GM23338 (cell line): ENCODE results near the gene MUL1. TPM values are rescaled to one million over a fixed set of nuclear protein-coding genes. Genes with fewer than 3 reads are reported as not detected.

ENCODE experiments used
- ATAC-seq: fragments of 200-7000 bp; cut with Tn5 transposase; 3 replicates; pipeline ENCODE4 v1.9.1; 2020
- DNase-seq: peaks from one replicate; pipeline ENCODE4 v3.0.0-alpha.2; 2015; ENCODE audit warnings: low spot score
- H2AFZ ChIP-seq: fragments of 200-600 bp; sonication (generic); 2 replicates; pipeline ENCODE4 v1.8.0; 2016; ENCODE audit warnings: antibody characterized with exemption, mild to moderate bottlenecking, moderate library complexity
- H3F3A ChIP-seq: fragments of 200-600 bp; sonication (generic); replicated peaks from 2 replicates; pipeline ENCODE4 v1.8.0; 2017; ENCODE audit warnings: antibody characterized with exemption, mixed run types, low read depth
- H3K27ac ChIP-seq: fragments of 200-600 bp; sonication (generic); 2 replicates; pipeline ENCODE4 v1.6.1; 2016; ENCODE audit warnings: low read depth
- H3K27me3 ChIP-seq: fragments of 200-600 bp; sonication (generic); 2 replicates; pipeline ENCODE4 v1.8.0; 2016; ENCODE audit warnings: mild to moderate bottlenecking, mixed run types, moderate library complexity; ENCODE audit not compliant: insufficient read depth
- H3K36me3 ChIP-seq: fragments of 200-600 bp; sonication (generic); 2 replicates; pipeline ENCODE4 v1.8.0; 2016; ENCODE audit warnings: mild to moderate bottlenecking; ENCODE audit not compliant: insufficient read depth
- H3K4me1 ChIP-seq: fragments of 200-600 bp; sonication (generic); 2 replicates; pipeline ENCODE4 v1.8.0; 2016; ENCODE audit warnings: mild to moderate bottlenecking, moderate library complexity; ENCODE audit not compliant: insufficient read depth
- H3K4me2 ChIP-seq: fragments of 200-600 bp; sonication (generic); 2 replicates; pipeline ENCODE4 v1.7.1; 2017; ENCODE audit warnings: mixed run types
- H3K4me3 ChIP-seq: fragments of 200-600 bp; sonication (generic); 2 replicates; pipeline ENCODE4 v1.6.1; 2016; ENCODE audit warnings: mixed run types
- H3K79me2 ChIP-seq: fragments of 200-600 bp; sonication (generic); replicated peaks from 2 replicates; pipeline ENCODE4 v1.8.0; 2017; ENCODE audit warnings: mild to moderate bottlenecking; ENCODE audit not compliant: insufficient read depth
- H3K9me2 ChIP-seq: fragments of 200-600 bp; sonication (generic); 2 replicates; pipeline ENCODE4 v1.8.0; 2017; ENCODE audit not compliant: insufficient read depth
- H4K20me1 ChIP-seq: fragments of 200-600 bp; sonication (generic); replicated peaks from 2 replicates; pipeline ENCODE4 v1.8.0; 2017; ENCODE audit warnings: mild to moderate bottlenecking; ENCODE audit not compliant: insufficient read depth
- H3K27ac Mint-ChIP-seq: 2 replicates; pipeline ENCODE4 v1.8.0; 2020; ENCODE audit warnings: inconsistent platforms, mild to moderate bottlenecking, moderate library complexity, mixed read lengths
- H3K27me3 Mint-ChIP-seq: 3 replicates; pipeline ENCODE4 v1.8.0; 2022; ENCODE audit warnings: low read depth, mild to moderate bottlenecking, moderate library complexity, mixed read lengths, inconsistent platforms; ENCODE audit not compliant: insufficient read depth, poor library complexity
- H3K36me3 Mint-ChIP-seq: 3 replicates; pipeline ENCODE4 v1.8.0; 2021; ENCODE audit warnings: low read depth, mild to moderate bottlenecking, inconsistent platforms, moderate library complexity, mixed read lengths
- H3K4me1 Mint-ChIP-seq: 3 replicates; pipeline ENCODE4 v1.8.0; 2020; ENCODE audit warnings: mild to moderate bottlenecking, inconsistent platforms, mixed read lengths
- H3K4me3 Mint-ChIP-seq: 3 replicates; pipeline ENCODE4 v1.8.0; 2021; ENCODE audit warnings: moderate library complexity, mild to moderate bottlenecking, inconsistent platforms, mixed read lengths
- H3K9me3 Mint-ChIP-seq: 3 replicates; pipeline ENCODE4 v1.8.0; 2020; ENCODE audit warnings: moderate library complexity, mild to moderate bottlenecking, inconsistent platforms, mixed read lengths
- CREB1 ChIP-seq: fragments of 250-450 bp; sonication (Bioruptor Pico); IDR thresholded peaks from 2 replicates; pipeline ENCODE4 v1.5.0; 2020; ENCODE audit warnings: low read depth, mild to moderate bottlenecking, moderate library complexity
- CTCF ChIP-seq, 2 experiments: fragments of 200-600 bp in 1 of 2; sonication (generic) in 1 of 2; conservative IDR thresholded peaks; 2 replicates each; pipeline versions ENCODE4 v1.5.1 to v1.6.1; 2016 to 2017; ENCODE audit warnings: antibody characterized with exemption in 2 of 2, low read depth in 2 of 2, mild to moderate bottlenecking in 2 of 2, moderate library complexity in 1 of 2
- ETS1 ChIP-seq: IDR thresholded peaks from 2 replicates; pipeline ENCODE4 v1.6.1; 2016; ENCODE audit warnings: antibody characterized with exemption
- EZH2 ChIP-seq: fragments of 200-600 bp; sonication (generic); IDR thresholded peaks from one replicate; pipeline ENCODE4 v1.8.0; 2017; ENCODE audit warnings: antibody characterized with exemption, mild to moderate bottlenecking, low read depth; ENCODE audit not compliant: unreplicated experiment
- EZH2phosphoT487 ChIP-seq: fragments of 200-600 bp; sonication (generic); IDR thresholded peaks from one replicate; pipeline ENCODE4 v1.8.1; 2018; ENCODE audit warnings: antibody characterized with exemption; ENCODE audit not compliant: unreplicated experiment
- JUNB ChIP-seq: IDR thresholded peaks from one replicate; pipeline ENCODE4 v1.6.1; 2016; ENCODE audit warnings: antibody characterized with exemption; ENCODE audit not compliant: unreplicated experiment
- NANOG ChIP-seq: IDR thresholded peaks from 2 replicates; pipeline ENCODE4 v1.6.1; 2016; ENCODE audit warnings: antibody characterized with exemption, borderline replicate concordance
- POLR2AphosphoS5 ChIP-seq: IDR thresholded peaks from 2 replicates; pipeline ENCODE4 v1.6.1; 2016; ENCODE audit warnings: antibody characterized with exemption, low read depth
- REST ChIP-seq: IDR thresholded peaks from one replicate; pipeline ENCODE4 v1.6.1; 2018; ENCODE audit warnings: antibody characterized with exemption; ENCODE audit not compliant: unreplicated experiment
- STAT1 ChIP-seq: IDR thresholded peaks from one replicate; pipeline ENCODE4 v1.6.1; 2016; ENCODE audit warnings: antibody characterized with exemption; ENCODE audit not compliant: unreplicated experiment
- ZNF114 ChIP-seq: fragments of 250-450 bp; sonication (Bioruptor Pico); IDR thresholded peaks from 2 replicates; pipeline ENCODE4 v1.5.0; 2020; ENCODE audit warnings: mild to moderate bottlenecking, moderate library complexity
- ZNF331 ChIP-seq: fragments of 250-450 bp; sonication (Bioruptor Pico); IDR thresholded peaks from 2 replicates; pipeline ENCODE4 v1.5.0; 2020; ENCODE audit warnings: low read depth, mild to moderate bottlenecking, moderate library complexity
- ZNF462 ChIP-seq: fragments of 250-450 bp; sonication (Bioruptor Pico); IDR thresholded peaks from 2 replicates; pipeline ENCODE4 v1.5.0; 2020; ENCODE audit warnings: mild to moderate bottlenecking, moderate library complexity
- polyA plus RNA-seq: library from polyadenylated mRNA; unstranded; fragments of >200 nt; fragmentation: Nextera tagmentation; extraction: Ambion mirVana; gene quantifications from 2 replicates; pipeline ENCODE4 v1.2.1, GENCODE V29; 2016
- total RNA-seq: library from RNA; depleted of rRNA; stranded (reverse); fragments of >200 nt; shearing (Covaris generic); gene quantifications from 2 replicates; pipeline ENCODE4 v1.2.3, GENCODE V29; 2014

Gene MUL1
- total and polyA plus RNA-seq, 2 experiments from 2014 or later = 8.9 to 26.2 TPM

GRCh38 chr1:20465187-20465586 is 42.8 kb downstream of the MUL1 start (continued):
- TF ChIP-seq STAT1 = no peak

GRCh38 chr1:20463502-20463901 is 44.4 kb downstream of the MUL1 start:
- H3K27me3 ChIP-seq = no peaks in the 10 kb centered on the region
- no peaks in the 10 kb centered on the region for H3F3A ChIP-seq
- DNase-seq (no peak), ATAC-seq (no peak)
- H3K4me2 ChIP-seq = no peak overlapping the region
- no peaks in the 10 kb centered on the region for H4K20me1 ChIP-seq
- no peak for TF ChIP-seq EZH2phosphoT487
- no peak for TF ChIP-seq ZNF331 (CRISPR knock-in tag)
- TF ChIP-seq CTCF (conservative IDR thresholded peaks at IDR 0.05; ENCODE audit: low read depth in 2 of 2) = no peak
- TF ChIP-seq NANOG = no peak
- TF ChIP-seq ZNF114 (CRISPR knock-in tag) = no peak
- no peak for TF ChIP-seq ETS1
- TF ChIP-seq POLR2AphosphoS5 = no peak
- TF ChIP-seq ZNF462 = no peak
- TF ChIP-seq STAT1 = no peak
- no peak for TF ChIP-seq CREB1 (CRISPR knock-in tag)
- TF ChIP-seq JUNB = no peak
- no peak for TF ChIP-seq EZH2
- TF ChIP-seq REST = no peak
- H3K4me1 ChIP-seq = no peaks in the 10 kb centered on the region
- no peak overlapping the region for H3K4me3 ChIP-seq
- H3K36me3 ChIP-seq = no peaks in the 10 kb centered on the region
- peaks cover 10% of the 10 kb centered on the region; the same call in 1 of the 2 replicates for H3K9me2 ChIP-seq
- H3K27me3 Mint-ChIP-seq = peaks cover 13% of the 10 kb centered on the region
- H3K4me3 Mint-ChIP-seq = no peak overlapping the region
- no peak overlapping the region for H3K27ac ChIP-seq
- H3K27ac Mint-ChIP-seq = no peak overlapping the region
- no peak overlapping the region for H2AFZ ChIP-seq
- no peaks in the 10 kb centered on the region for H3K79me2 ChIP-seq
- no peaks in the 10 kb centered on the region for H3K4me1 Mint-ChIP-seq
- H3K36me3 Mint-ChIP-seq = no peaks in the 10 kb centered on the region
- no peaks in the 10 kb centered on the region; the same call in 2 of the 3 replicates for H3K9me3 Mint-ChIP-seq
